NCI-H128 (cell line): Measurements from ENCODE around the gene RPRD1B.

Experiments
- DNase-seq: peaks from one replicate; lab custom pipeline; 2025; ENCODE audit not compliant: unreplicated experiment; lab: John Stamatoyannopoulos, UW

The RPRD1B gene

GRCh38 chr20:38134427-38135270, 101.1 kb downstream of the RPRD1B start:
- DNase-seq: no peak

GRCh38 chr20:38135271-38135650, 101.7 kb downstream of the RPRD1B start:
- no peak for DNase-seq

DNA sequence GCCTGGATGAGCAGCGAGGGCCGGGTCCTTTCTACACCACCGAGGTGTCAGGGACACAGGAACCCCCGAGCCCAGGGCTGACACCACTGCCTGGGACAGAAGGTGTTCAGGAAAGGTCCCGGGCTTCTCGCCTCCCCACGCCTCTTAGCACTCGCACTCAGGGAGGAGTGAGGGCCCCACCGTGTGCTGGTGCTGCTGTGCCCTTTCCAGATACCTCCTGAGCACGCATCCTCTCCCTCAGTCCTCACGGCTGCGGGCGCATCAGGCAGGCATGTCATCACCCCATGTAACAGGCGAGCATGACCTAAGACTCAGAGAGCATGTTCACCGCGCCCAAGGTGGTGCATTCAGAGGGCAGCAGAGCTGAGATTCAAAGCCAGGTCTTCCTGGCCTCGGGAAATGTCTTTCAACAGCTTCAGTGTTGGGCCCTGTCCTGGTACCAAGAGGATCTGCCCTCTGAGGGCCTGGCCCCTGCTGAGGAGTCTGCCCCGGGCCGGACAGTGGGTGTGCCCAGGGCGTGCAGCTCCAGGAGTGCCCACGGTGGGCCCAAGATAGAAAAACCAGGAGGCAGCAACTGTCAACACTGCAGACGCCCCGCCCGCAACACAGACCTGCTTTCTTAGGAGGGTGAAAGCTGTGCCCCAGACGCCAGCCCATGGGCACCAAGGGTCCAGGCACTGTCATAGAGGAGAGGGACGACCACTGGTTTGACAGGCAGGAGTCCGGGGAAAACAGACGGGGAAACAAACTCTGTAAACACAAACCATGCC, 102.3 kb downstream of the RPRD1B start:
- no peak for DNase-seq

GRCh38 chr20:38136421-38137245, 103.1 kb downstream of the RPRD1B start:
- no peak for DNase-seq

DNA sequence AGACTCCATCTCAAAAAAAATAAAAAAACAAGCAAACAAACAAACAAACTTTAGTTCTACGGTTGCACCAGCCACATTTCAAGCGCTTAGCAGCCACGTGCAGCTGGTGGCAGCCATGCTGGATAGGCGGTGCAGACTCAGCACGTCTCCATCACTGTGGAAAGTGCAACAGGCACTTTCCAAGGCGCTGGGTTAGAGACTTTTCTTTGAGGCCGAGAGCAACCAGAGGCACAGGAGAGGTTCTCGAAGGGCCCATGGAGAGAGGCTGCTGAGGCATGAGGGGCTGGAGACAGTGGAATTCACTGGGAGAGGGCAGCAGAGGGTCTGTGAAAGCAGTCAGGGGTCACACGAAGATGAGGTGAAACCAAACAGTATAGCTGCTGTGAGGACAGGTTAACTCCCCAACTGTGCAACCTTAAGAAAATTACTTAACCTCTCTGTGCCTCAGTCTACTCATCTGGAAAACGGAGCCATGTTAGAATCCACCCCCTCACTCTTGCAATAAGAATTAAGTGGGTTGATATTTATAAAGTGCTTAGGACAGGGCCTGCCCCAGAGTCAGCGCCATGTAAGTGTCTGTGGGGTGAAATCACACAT, 104.0 kb downstream of the RPRD1B start:
- no peak for DNase-seq

DNA sequence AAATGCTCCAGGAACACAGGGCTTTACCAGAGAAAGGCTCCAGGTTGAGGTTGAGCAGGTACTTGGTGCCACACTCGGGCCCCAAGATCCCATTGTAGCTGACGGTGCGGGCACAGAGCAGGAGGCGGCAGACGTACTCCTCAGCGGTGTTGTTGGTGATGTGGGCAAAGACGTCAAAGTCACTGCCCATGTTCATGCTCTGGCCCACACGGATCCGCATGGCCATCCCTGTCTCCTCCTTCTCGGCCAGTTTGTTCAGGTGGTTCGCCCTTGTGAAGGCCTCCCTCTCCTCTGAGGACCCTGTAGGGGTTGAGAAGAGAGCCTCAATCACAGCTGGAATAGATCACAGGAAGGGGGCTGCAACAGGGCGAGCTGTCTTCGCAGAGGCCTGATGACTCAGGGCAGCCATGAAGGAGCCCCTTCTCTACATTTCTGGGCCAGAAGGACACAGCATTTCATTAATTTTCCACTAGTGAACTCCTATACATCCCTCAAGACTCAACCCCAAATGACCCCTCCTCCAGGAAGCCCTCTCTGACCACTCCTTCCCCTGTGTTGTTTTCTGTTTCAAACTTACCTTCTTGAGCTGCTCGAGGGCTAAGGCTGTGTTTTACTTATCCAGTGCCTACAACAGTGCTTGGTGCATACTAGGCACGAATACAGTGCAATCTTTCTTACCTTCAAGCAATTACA, 104.7 kb downstream of the RPRD1B start:
- no peak for DNase-seq

GRCh38 chr20:38139156-38139912, 105.8 kb downstream of the RPRD1B start:
- DNase-seq: no peak

DNA sequence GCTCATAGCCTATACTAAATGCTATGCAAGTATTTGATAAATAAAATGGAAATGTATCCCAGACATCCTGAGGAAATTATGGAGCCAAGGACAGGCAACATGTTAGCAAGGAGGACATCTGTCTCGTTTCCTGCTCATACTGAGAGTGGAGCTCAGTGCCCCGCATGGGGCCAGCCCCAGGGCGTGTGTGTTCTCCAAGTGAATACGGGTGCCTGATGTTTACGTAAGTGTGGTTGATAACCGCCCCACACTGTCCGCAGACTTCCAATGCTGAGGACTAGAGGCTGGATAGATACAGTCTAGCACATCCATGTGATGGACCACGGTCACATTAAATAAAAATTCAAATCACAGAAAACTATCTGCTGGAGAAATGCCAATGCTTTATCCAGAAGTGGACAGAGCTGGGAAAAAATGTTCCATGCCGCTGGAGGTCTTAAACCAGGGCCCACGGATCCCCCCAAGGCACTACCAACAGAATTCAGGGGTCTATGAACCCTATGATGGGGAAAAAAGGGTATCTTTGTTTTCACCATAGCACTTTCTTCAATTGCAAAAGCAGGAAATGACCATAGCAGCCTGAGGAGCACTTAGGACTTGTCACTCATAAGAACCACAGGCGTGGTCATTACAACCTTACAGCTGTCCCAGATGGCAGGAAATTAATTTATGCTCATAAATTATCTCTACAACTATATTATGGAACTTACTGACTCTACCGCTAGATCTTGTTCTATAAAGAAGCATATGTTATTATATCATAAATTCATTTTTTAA, 106.6 kb downstream of the RPRD1B start:
- no peak for DNase-seq

DNA sequence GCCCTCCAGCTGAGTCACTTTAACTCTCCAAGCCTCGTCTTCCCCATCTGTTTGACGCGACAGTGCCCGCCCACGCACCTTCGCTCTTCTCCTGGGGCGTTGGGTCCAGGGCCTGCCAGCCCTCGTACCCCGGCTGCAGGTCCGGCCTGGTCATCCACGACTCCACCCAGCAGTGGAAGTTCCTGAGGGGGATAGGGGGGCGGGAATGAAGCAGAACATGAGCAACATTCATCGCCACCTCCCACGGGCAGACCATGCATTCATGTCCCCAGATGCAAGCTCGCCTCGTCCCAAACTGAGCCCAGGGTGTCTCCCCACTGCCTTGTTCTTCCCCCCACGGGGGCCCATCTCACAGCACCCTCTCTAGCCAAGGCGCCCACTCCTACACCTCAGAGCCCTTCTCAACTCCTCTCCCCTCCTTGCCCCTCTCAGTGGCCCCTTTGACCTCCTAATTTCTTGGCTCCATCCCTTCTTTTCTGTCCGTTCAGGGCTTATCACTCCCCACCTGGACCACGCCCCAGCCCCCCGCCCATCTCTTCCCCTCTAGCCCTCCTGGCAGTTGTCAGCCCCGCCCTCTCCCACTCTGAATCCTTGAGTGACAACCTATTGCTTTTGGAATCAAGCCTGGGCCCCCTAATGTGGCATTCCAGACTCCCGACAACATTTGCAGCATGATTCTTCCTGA, 107.8 kb downstream of the RPRD1B start:
- no peak for DNase-seq
